ENCODE results near the gene FBXO42.

GRCh38 chr1:16300436-16300835, 51.8 kb downstream of the FBXO42 start:
- TF ChIP-seq, protein P1, sequence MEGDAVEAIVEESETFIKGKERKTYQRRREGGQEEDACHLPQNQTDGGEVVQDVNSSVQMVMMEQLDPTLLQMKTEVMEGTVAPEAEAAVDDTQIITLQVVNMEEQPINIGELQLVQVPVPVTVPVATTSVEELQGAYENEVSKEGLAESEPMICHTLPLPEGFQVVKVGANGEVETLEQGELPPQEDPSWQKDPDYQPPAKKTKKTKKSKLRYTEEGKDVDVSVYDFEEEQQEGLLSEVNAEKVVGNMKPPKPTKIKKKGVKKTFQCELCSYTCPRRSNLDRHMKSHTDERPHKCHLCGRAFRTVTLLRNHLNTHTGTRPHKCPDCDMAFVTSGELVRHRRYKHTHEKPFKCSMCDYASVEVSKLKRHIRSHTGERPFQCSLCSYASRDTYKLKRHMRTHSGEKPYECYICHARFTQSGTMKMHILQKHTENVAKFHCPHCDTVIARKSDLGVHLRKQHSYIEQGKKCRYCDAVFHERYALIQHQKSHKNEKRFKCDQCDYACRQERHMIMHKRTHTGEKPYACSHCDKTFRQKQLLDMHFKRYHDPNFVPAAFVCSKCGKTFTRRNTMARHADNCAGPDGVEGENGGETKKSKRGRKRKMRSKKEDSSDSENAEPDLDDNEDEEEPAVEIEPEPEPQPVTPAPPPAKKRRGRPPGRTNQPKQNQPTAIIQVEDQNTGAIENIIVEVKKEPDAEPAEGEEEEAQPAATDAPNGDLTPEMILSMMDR (IDR thresholded peaks at IDR 0.05; ENCODE audit: low read length), result no peak
- no peak for TF ChIP-seq EZH2 (IDR thresholded peaks at IDR 0.05; ENCODE audit: borderline replicate concordance, low read length)

Measured in OCI-LY1 (cell line).